GM21723 (cell line): ENCODE data around the gene C1orf174.
A peak's percentile ranks its signal among the peaks of the same experiment; 100 is the strongest.

ENCODE experiments used
- ATAC-seq: cut with Tn5 transposase; IDR thresholded peaks from one replicate; pipeline ENCODE4 v1.9.1; 2021; ENCODE audit warnings: mild to moderate bottlenecking, moderate library complexity; ENCODE audit not compliant: unreplicated experiment

C1orf174 gene

GRCh38 chr1:3900150-3900968 lies at the start of gene C1orf174:
Gene C1orf174 (minus strand): TSS chr1:3900272. CDS start chr1:3900186, 86 bp downstream.
- peak; percentile 67 for ATAC-seq

GRCh38 chr1:3948344-3948743 lies 48.3 kb upstream of the C1orf174 start:
- ATAC-seq, result no peak

DNA sequence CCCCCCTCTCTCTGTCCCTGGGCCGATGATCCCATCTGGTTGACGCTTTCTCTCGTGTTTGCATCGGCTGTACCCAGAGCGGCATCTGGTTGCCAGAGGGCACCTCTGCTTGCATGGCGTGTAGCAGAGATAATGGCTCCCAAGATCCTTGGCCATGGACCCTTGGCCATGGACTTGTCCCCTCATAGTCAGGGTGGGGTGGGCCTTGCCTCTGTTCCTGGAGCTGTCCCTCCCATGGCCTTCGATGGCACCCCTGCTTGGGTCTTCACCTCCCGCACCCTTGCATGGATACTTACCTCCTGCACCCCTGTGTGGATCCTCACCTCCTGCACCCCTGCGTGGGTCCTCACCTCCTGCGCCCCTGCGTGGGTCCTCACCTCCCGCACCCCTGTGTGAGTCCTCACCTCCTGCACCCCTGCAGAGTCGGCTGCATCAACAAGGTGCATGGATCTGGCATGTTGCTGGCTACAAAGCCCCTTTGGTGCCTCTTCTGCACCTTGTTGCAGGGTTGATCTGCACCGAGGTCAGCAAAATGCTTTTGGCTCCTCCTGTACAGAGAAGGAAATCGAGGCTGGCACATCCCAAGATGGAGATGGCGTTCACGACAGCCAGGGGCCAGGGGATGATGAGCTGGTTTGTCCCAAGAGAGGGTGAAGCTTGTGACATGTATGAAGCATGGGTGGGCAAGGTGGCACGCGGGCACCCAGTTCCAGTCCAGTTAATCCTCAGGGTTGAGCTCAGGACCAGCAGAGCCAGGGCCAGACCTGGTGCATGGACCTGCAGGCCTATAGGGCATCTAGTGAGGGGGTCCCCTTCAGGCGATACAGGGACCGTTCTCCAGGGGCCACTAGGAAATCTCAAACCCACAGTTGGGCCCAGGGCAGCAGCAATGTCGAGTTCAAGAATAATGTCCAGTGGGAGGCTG lies 46.1 kb upstream of the C1orf174 start:
- no peak for ATAC-seq

GRCh38 chr1:3945222-3945621 lies 45.1 kb upstream of the C1orf174 start:
- no peak for ATAC-seq

DNA sequence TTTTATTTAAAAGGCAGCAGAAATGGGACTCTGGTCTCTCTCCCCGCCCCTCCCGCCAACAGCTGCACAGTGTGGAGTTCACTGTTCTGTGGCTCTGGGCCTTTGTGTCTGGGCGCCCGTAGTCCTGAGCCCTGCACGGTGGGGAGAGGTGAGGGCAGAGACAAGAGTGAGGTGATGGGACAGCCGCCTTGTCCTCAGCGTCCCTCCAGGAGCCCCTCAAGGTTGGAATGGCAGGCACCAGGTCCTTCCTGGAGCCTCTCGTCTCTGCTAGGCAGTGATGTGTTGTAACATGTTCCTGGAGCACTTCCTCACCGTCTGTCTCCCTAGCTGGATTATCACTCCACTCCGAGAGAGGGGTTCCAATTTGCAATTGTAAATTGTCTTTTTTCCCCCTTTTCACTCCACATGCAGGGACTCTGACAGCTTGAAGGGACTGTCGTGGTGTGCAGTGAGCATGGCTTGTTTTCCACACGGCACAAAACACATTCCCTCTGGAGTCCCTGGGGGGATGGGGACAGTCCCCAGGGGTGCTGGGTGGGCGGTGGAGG lies 44.6 kb upstream of the C1orf174 start:
- ATAC-seq, result no peak

GRCh38 chr1:3943806-3944577 lies 43.9 kb upstream of the C1orf174 start:
- no peak for ATAC-seq

DNA sequence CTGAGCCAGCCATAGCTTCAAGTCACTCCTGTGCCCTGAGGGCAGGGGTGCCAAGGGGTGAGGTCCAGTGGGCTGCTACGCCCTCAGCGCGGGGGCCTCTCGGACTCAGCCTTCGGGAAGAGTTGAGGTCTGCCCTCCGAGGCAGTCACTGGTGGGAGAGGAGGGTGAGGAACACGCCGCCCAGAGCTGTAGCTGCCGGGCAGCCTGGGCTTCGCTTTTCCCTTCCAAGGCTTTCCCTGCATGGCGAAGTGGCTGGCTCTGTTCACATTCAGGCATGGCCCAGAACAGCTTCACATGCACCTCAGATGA lies 43.0 kb upstream of the C1orf174 start:
- ATAC-seq, result no peak

GRCh38 chr1:3942416-3943122 lies 42.5 kb upstream of the C1orf174 start:
- ATAC-seq, result no peak

- no peak for ATAC-seq
Measured at GRCh38 chr1:3940754-3941345, 40.8 kb upstream of the C1orf174 start.

GRCh38 chr1:3940081-3940753 lies 40.1 kb upstream of the C1orf174 start:
- ATAC-seq, result no peak

DNA sequence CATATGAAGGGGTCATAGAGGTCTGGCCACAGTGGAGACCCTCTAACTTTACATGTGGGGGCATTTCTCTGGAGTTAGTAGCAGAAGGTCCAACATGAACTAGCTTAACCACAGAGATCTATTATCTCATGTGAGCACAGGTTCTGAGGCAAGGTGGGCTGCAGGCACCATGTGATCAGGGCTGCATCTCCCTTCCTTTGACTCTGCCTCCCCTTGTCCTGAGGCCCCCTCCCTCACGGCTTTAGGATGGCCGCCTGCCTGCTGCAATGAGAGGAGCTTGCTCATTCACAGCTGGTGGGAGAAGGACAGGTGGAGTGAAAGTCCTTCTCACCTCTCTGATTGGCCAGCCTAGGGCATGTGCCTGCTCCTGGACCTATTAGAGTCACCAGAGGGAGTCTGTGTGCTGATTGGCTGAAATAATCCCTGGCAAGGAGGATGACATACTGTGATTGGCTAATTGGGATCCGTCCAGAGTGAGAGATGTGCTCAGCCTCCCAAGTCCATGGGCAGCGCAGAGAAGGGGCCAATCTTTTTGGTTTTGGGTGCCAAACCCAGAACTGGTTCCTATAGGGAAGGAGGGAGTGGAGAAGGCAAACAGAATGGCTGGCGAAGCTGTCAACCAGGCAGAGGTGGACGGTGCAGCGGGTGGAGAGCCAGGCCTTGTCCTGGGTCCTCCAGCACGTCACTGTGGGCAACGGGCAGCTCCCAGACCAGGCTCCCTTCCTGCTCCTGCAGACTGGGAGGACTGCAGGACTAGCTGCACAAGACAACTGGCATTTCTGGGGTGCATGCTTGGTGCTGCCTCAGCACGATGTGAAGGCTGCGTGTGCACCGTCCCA lies 39.4 kb upstream of the C1orf174 start:
- no peak for ATAC-seq

DNA sequence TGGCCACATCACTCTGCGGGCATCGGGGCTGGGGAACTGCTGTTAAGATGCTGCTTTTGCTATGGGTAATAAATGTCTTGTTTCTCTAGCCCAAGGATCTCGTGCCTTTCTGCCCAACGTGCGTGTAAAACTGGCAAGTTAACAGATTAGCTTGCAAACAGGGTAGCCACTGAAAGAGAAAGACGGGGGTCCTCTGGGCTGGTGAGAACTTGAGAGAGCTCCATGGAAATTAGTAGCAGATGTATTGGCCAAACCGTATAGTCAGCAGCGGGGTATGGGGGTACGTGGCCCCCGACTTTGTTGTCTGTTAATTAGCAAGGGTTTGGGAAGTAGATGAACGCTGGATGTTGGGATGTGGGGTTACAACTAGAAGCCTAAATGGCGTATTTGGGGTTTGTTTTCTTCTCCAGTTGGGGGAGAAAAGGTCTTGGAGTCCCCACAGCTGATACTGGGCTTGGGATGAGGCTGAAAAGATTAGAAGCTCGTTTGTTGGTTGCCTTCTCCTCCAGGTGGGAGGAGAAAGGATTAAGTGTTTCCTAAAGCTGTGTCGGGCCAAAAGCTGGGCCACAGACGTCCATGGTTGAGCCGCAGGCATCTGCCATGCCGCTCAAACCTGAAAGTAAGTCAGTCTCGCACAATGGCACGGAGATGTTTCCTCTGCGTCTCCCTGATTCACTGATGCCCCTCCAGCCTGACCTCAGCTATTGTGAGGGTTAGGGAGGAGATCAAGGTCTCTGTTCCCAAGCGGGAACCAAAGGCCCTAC lies 32.3 kb upstream of the C1orf174 start:
- ATAC-seq, result no peak

GRCh38 chr1:3931007-3931912 lies 31.2 kb upstream of the C1orf174 start:
- no peak for ATAC-seq

DNA sequence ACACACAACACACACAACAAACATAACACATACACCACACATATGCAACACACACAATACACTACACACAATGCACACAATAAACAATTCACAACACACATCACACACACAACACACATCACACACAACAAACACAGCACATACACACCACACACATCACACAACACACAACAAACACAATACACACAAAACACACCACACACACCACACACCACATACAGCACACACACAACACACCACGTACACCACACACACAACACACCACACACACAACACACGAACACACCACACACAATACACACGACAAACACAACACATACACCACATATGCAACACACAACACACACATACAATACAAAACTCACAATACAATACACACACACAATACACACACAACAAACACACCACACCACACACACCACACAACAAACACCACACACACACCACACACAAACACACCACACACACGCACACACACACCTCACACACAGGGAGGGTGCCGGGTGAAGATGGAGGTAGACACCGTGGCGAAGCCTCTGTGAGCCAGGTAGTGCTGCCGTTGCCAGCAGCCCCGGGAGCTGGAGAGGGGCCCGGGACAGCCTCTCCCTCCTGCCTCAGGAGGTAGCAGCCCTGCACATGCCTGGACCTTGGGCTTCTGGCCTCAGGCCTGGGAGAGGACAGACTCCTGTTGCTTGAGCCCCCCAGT lies 30.4 kb upstream of the C1orf174 start:
- no peak for ATAC-seq

- ATAC-seq, result no peak
Measured at GRCh38 chr1:3929126-3929525, 29.1 kb upstream of the C1orf174 start.

DNA sequence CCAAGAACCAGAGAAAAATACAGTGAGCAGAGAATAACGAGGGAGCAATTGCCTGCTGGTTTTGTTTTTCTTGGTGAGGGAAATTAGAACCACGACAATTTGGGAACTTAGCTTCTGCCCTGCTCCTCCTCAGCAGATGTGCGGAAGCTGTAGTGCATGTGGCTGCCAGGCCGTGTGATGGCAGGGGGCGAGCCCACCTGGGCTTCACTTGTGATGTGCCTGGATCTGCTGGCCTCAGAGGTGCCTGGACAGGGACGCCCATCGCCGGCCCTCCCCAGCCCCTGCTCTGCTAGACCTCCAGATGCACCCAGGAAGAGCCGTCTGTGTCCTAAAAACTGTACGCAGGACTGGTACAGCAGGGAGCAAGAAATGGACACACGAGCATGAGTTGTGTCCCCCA lies 28.5 kb upstream of the C1orf174 start:
- no peak for ATAC-seq
